Measurements from ENCODE around the gene WNT5A. TPM values are rescaled to one million over a fixed set of nuclear protein-coding genes. Genes with fewer than 3 reads are reported as not detected.

The WNT5A gene
- total RNA-seq, 1 experiment from 2014 or later: 1.1 TPM

DNA sequence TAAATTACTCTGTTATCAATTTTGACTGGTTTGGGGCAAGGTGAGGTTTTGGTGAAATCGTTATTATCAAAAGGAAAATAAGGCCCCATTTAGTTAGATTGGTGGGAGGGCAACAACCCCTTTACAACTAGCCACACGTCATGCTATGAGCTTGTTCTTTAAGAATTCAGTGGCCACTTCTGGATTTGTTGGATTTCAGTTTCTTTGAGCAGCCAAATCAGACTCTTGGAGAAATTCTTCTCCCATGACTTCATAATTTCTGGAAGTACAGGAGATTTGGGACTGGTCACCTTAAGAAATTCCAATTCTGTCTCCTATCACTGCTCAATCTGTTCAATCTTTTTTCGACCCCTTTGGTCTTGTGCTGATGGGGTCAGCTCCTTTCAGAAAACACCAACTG, 14.8 kb upstream of the WNT5A start:
- Histone ChIP-seq H3K79me2 (ENCODE audit: insufficient read depth, low read length) (no peaks in the 10 kb centered on the region), H3T11ph (ENCODE audit: low read length) (no peak overlapping the region), H2BK20ac (ENCODE audit: low read depth, low read length, poor library complexity, severe bottlenecking) (no peak overlapping the region), H4K20me1 (ENCODE audit: control insufficient read depth, insufficient read depth, insufficient read length) (no peaks in the 10 kb centered on the region), H3K56ac (ENCODE audit: insufficient read length, low read depth, low read length) (no peak overlapping the region), H2AFZ (ENCODE audit: low read length) (no peak overlapping the region), H3K4me2 (ENCODE audit: insufficient read depth, insufficient read length, low read length) (no peak overlapping the region), H3K18ac (ENCODE audit: insufficient read length, low read depth, low read length) (no peak overlapping the region), H2BK12ac (ENCODE audit: insufficient read length, low read depth, low read length) (no peak overlapping the region), H2BK5ac (ENCODE audit: insufficient read length, low read length) (no peak overlapping the region), H2BK120ac (ENCODE audit: low read depth, low read length, poor library complexity, severe bottlenecking) (no peak overlapping the region), H2BK15ac (ENCODE audit: low read depth, low read length) (no peak overlapping the region), H3K27ac (ENCODE audit: insufficient read length, low read depth, low read length) (no peak overlapping the region), H3K79me1 (ENCODE audit: insufficient read depth, low read depth, low read length, poor library complexity, severe bottlenecking) (no peaks in the 10 kb centered on the region), H4K8ac (replicated peaks; ENCODE audit: insufficient read length, low read depth, low read length) (no peak overlapping the region), H3K4me1 (ENCODE audit: insufficient read depth, low read length) (no peaks in the 10 kb centered on the region), H3K23ac (ENCODE audit: insufficient read length, low read depth, low read length) (no peak overlapping the region), H4K91ac (ENCODE audit: insufficient read length, low read depth, low read length) (no peak overlapping the region), H3K23me2 (ENCODE audit: insufficient read length, low read depth, low read length, poor library complexity, severe bottlenecking) (no peaks in the 10 kb centered on the region), H3K9ac (ENCODE audit: extremely low read depth, insufficient read length, low read length) (no peak overlapping the region), H3K9me3 (ENCODE audit: control insufficient read depth, low read depth, low read length) (no peaks in the 10 kb centered on the region), H3K14ac (ENCODE audit: insufficient read depth, low read length) (no peak overlapping the region), H2AK5ac (ENCODE audit: insufficient read length, low read length) (no peak overlapping the region), H3K4ac (ENCODE audit: low read depth, low read length) (no peak overlapping the region), H4K5ac (ENCODE audit: insufficient read length, low read depth, low read length) (no peak overlapping the region), H3K27me3 (ENCODE audit: insufficient read depth, low read length) (no peaks in the 10 kb centered on the region; the same call in 1 of the 2 replicates)
- peaks cover 5 to 7% of the 10 kb centered on the region in 2 experiments; a peak in 2 of 4 replicates for H3K4me1 Mint-ChIP-seq
- WGBS (ENCODE audit: extremely low coverage, insufficient read length, low lambda C conversion rate): no CpG with 5 or more reads among the region's 3 CpGs
- TF ChIP-seq, protein P1, sequence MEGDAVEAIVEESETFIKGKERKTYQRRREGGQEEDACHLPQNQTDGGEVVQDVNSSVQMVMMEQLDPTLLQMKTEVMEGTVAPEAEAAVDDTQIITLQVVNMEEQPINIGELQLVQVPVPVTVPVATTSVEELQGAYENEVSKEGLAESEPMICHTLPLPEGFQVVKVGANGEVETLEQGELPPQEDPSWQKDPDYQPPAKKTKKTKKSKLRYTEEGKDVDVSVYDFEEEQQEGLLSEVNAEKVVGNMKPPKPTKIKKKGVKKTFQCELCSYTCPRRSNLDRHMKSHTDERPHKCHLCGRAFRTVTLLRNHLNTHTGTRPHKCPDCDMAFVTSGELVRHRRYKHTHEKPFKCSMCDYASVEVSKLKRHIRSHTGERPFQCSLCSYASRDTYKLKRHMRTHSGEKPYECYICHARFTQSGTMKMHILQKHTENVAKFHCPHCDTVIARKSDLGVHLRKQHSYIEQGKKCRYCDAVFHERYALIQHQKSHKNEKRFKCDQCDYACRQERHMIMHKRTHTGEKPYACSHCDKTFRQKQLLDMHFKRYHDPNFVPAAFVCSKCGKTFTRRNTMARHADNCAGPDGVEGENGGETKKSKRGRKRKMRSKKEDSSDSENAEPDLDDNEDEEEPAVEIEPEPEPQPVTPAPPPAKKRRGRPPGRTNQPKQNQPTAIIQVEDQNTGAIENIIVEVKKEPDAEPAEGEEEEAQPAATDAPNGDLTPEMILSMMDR (conservative IDR thresholded peaks at IDR 0.05): no peak
- no peaks in the 10 kb centered on the region; the same call in 1 of the 2 replicates for H3K27me3 Mint-ChIP-seq (ENCODE audit: low read depth)
- H3K9me3 Mint-ChIP-seq: no peaks in the 10 kb centered on the region
- H3K27ac Mint-ChIP-seq: no peak overlapping the region
- H3K4me3 Mint-ChIP-seq: no peak overlapping the region
- no peak for DNase-seq
- H3K36me3 Mint-ChIP-seq (ENCODE audit: insufficient read depth in 1 of 3, low read depth in 3 of 3): no peaks in the 10 kb centered on the region

Data from H9 (cell line).